ENCODE data around the gene CORO1C. TPM values are rescaled to one million over a fixed set of nuclear protein-coding genes. Genes with fewer than 3 reads are reported as not detected.

Gene CORO1C
- polyA plus RNA-seq, 1 donor from 2014 or later: 123 TPM

DNA sequence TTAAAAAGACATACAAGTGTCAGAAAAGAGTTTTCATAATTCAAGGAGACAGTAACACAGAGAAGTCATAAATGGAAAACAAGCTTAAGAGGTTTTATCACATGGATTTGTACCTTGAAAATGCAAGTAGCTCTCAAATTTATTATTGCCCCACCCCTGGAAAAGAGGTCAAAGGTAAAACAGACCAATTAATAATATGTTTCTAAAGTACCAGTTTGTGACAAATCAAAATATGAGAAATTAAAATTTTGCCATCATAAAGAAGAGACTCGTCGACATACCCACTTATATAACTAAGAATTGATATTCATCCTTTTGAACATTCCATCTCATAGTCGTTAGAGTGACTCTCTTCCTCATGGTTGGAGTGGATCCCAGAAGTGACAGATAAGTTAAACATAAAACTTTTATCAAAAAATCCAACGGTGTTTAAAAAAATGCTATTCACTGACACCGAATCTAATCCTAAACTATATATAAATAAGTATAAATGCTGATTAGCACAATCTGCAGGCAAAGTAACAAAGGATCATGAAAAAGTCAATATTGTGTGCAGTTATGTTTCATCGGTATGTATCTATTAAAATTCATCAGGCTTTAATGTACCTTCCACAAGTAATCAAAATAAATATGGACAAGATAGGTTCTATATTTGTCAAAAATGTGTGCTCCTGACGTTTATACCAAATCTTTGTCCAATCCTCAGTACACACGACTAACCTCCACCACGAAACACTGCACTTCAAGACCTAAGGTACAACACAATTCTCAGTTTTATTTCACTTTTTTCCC lies 2.3 kb downstream of the CORO1C start:
- TF ChIP-seq SMC3 (conservative IDR thresholded peaks at IDR 0.05; ENCODE audit: poor library complexity) (no peak), TAF1 (IDR thresholded peaks at IDR 0.05; ENCODE audit: low read depth) (no peak), EZH2 (IDR thresholded peaks at IDR 0.05; ENCODE audit: borderline replicate concordance, insufficient read depth, low read length, poor library complexity, severe bottlenecking) (no peak), EP300 (conservative IDR thresholded peaks at IDR 0.05; ENCODE audit: poor library complexity, severe bottlenecking) (no peak), RAD21 (conservative IDR thresholded peaks at IDR 0.05) (no peak), MXI1 (conservative IDR thresholded peaks at IDR 0.05; ENCODE audit: poor library complexity, severe bottlenecking) (no peak), POLR2AphosphoS5 (IDR thresholded peaks at IDR 0.05) (no peak)
- TF ChIP-seq, protein P1, sequence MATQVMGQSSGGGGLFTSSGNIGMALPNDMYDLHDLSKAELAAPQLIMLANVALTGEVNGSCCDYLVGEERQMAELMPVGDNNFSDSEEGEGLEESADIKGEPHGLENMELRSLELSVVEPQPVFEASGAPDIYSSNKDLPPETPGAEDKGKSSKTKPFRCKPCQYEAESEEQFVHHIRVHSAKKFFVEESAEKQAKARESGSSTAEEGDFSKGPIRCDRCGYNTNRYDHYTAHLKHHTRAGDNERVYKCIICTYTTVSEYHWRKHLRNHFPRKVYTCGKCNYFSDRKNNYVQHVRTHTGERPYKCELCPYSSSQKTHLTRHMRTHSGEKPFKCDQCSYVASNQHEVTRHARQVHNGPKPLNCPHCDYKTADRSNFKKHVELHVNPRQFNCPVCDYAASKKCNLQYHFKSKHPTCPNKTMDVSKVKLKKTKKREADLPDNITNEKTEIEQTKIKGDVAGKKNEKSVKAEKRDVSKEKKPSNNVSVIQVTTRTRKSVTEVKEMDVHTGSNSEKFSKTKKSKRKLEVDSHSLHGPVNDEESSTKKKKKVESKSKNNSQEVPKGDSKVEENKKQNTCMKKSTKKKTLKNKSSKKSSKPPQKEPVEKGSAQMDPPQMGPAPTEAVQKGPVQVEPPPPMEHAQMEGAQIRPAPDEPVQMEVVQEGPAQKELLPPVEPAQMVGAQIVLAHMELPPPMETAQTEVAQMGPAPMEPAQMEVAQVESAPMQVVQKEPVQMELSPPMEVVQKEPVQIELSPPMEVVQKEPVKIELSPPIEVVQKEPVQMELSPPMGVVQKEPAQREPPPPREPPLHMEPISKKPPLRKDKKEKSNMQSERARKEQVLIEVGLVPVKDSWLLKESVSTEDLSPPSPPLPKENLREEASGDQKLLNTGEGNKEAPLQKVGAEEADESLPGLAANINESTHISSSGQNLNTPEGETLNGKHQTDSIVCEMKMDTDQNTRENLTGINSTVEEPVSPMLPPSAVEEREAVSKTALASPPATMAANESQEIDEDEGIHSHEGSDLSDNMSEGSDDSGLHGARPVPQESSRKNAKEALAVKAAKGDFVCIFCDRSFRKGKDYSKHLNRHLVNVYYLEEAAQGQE (IDR thresholded peaks at IDR 0.05; ENCODE audit: borderline replicate concordance): no peak
- TF ChIP-seq, protein P2, sequence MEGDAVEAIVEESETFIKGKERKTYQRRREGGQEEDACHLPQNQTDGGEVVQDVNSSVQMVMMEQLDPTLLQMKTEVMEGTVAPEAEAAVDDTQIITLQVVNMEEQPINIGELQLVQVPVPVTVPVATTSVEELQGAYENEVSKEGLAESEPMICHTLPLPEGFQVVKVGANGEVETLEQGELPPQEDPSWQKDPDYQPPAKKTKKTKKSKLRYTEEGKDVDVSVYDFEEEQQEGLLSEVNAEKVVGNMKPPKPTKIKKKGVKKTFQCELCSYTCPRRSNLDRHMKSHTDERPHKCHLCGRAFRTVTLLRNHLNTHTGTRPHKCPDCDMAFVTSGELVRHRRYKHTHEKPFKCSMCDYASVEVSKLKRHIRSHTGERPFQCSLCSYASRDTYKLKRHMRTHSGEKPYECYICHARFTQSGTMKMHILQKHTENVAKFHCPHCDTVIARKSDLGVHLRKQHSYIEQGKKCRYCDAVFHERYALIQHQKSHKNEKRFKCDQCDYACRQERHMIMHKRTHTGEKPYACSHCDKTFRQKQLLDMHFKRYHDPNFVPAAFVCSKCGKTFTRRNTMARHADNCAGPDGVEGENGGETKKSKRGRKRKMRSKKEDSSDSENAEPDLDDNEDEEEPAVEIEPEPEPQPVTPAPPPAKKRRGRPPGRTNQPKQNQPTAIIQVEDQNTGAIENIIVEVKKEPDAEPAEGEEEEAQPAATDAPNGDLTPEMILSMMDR (IDR thresholded peaks at IDR 0.05; ENCODE audit: poor library complexity, severe bottlenecking): no peak
- Histone ChIP-seq H3K4me2 (ENCODE audit: low read length) (peak overlapping the region; percentile 90), H2AFZ (ENCODE audit: low read depth, low read length) (no peak overlapping the region), H3K4me3 (ENCODE audit: low read length) (peak overlapping the region; percentile 97), H3K79me2 (replicated peaks; ENCODE audit: insufficient read depth, low read length) (peaks cover 60% of the 10 kb centered on the region), H4K20me1 (ENCODE audit: insufficient read depth) (no peaks in the 10 kb centered on the region), H3K36me3 (ENCODE audit: insufficient read depth, low read length) (no peaks in the 10 kb centered on the region), H3K9me3 (ENCODE audit: low read length) (no peaks in the 10 kb centered on the region), H3K9ac (ENCODE audit: low read length) (peak overlapping the region; percentile 100), H3F3A (ENCODE audit: insufficient read depth, low read length, poor library complexity, severe bottlenecking) (peaks cover 11% of the 10 kb centered on the region), H3K27ac (ENCODE audit: low read length) (peak overlapping the region; percentile 94), H3K9me2 (ENCODE audit: insufficient read depth, low read length) (no peaks in the 10 kb centered on the region), H3K27me3 (ENCODE audit: insufficient read depth, low read depth, low read length) (no peaks in the 10 kb centered on the region)

DNA sequence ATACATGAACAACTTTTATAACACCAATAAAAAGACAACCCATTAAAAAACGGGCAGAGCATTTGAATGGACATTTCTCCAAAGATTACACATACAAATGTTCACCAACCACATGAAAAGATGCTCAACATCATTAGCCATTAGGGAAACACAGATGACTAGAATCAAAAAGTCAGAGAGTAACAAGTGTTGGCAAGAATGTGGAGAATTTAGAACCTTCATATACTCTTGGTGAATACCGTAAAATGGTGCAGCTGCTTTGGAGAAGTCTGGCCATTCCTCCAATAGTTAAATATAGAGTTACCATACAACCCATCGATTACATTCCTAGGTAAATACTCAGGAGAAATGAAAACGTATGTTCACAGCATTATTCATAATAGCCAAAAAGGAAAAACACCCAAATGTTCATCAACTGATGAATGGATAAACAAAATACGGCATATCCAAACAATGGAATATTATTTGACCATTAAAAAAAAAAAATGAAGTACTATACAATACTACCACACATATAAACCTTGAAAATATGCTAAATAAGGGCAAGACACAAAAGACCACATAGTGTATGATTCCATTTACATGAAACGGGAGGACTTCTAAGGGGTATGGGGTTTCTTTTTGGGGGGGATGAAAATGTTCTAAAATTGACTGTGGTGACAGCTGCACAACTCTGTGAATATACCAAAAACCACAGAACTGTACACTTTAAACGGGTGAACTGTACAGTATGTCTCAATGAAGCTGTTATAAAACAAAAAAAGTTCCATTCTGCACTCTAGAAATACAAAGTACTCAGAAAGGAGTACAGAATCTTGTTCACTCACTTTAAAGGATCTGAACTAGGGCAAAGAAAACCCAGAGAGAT lies 3.2 kb downstream of the CORO1C start:
- no peaks in the 10 kb centered on the region for H3K9me2 ChIP-seq (ENCODE audit: insufficient read depth, low read length)
- H3K27me3 ChIP-seq (ENCODE audit: insufficient read depth, low read depth, low read length): no peaks in the 10 kb centered on the region
- H4K20me1 ChIP-seq (ENCODE audit: insufficient read depth): peaks cover under 1% of the 10 kb centered on the region
- H3K36me3 ChIP-seq (ENCODE audit: insufficient read depth, low read length): no peaks in the 10 kb centered on the region
- TF ChIP-seq MXI1 (conservative IDR thresholded peaks at IDR 0.05; ENCODE audit: poor library complexity, severe bottlenecking) (no peak), EZH2 (IDR thresholded peaks at IDR 0.05; ENCODE audit: borderline replicate concordance, insufficient read depth, low read length, poor library complexity, severe bottlenecking) (no peak), EP300 (conservative IDR thresholded peaks at IDR 0.05; ENCODE audit: poor library complexity, severe bottlenecking) (no peak), RAD21 (conservative IDR thresholded peaks at IDR 0.05) (no peak), SMC3 (conservative IDR thresholded peaks at IDR 0.05; ENCODE audit: poor library complexity) (no peak), POLR2AphosphoS5 (IDR thresholded peaks at IDR 0.05) (no peak), TAF1 (IDR thresholded peaks at IDR 0.05; ENCODE audit: low read depth) (no peak)
- TF ChIP-seq, protein P1 (IDR thresholded peaks at IDR 0.05; ENCODE audit: borderline replicate concordance): no peak
- TF ChIP-seq, protein P2 (IDR thresholded peaks at IDR 0.05; ENCODE audit: poor library complexity, severe bottlenecking): no peak
- H2AFZ ChIP-seq (ENCODE audit: low read depth, low read length): no peak overlapping the region
- H3K9ac ChIP-seq (ENCODE audit: low read length): peak overlapping the region; percentile 100
- H3K27ac ChIP-seq (ENCODE audit: low read length): peak overlapping the region; percentile 94
- H3K79me2 ChIP-seq (replicated peaks; ENCODE audit: insufficient read depth, low read length): peaks cover 70% of the 10 kb centered on the region
- H3K4me3 ChIP-seq (ENCODE audit: low read length): peak overlapping the region; percentile 97
- peaks cover 11% of the 10 kb centered on the region for H3F3A ChIP-seq (ENCODE audit: insufficient read depth, low read length, poor library complexity, severe bottlenecking)
- peak overlapping the region; percentile 90 for H3K4me2 ChIP-seq (ENCODE audit: low read length)
- no peaks in the 10 kb centered on the region for H3K9me3 ChIP-seq (ENCODE audit: low read length)
